ENCODE data around the gene CRB2. TPM values are rescaled to one million over a fixed set of nuclear protein-coding genes. Genes with fewer than 3 reads are reported as not detected.

The CRB2 gene
- not detected in 2 replicates for total RNA-seq

DNA sequence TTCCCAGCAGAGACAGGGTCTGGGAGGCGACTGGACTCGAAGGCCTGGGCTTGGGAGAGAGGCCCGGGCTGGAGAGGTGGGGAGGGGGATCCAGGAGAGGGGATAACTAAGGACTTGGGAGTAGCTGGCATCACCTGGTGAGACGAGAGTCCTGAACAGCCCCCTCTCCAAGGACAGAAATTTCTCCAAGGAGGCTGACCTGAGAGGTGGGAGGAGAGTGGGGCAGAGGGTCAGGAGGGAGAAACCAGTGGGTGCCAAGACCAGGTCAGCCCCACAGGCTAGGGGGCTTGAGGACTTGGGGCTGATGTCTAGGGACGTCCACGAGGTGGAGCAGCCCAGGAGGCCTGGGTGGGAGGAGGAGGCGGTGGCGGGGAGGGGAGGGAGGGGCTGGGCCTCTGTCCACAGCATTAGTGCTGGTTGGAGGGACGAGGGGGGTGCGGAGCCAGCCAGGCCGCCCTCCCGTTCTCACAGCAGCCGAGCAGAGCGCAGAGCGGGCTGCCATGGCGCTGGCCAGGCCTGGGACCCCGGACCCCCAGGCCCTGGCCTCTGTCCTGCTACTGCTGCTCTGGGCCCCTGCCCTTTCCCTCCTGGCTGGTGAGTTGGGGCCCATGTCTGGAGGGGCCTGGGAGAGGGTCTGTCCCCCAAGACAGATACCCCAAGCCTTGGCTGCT, at the start of gene CRB2:
CRB2 (plus strand) TSS at position 437 of the 671 bp plus-strand sequence; CDS start at position 501, 64 bp downstream.

Other genes with a start within 250 kb of the CRB2 start
- 3.3 and 4.3 TPM in 2 replicates for gene STRBP, start 87.6 kb upstream of the CRB2 start, total RNA-seq

Measured in smooth muscle cell of the umbilical artery (primary cell).